Type B pancreatic cell (in vitro differentiated cells): ENCODE results near the gene ASTE1. TPM values are rescaled to one million over a fixed set of nuclear protein-coding genes. Genes with fewer than 3 reads are reported as not detected.

Source experiments
- DNase-seq: peaks from one replicate; pipeline ENCODE4 v3.0.0; 2021; ENCODE audit warnings: mixed read lengths; ENCODE audit not compliant: unreplicated experiment; ENCODE audit errors: extremely low spot score
- H3K27ac Mint-ChIP-seq: 2 replicates; pipeline ENCODE4 v1.8.0; 2021; ENCODE audit warnings: mild to moderate bottlenecking, mixed read lengths
- H3K27me3 Mint-ChIP-seq: 2 replicates; pipeline ENCODE4 v1.8.0; 2021; ENCODE audit warnings: mixed read lengths
- H3K36me3 Mint-ChIP-seq: 2 replicates; pipeline ENCODE4 v1.8.0; 2021; ENCODE audit warnings: mixed read lengths
- H3K4me1 Mint-ChIP-seq: one replicate; pipeline ENCODE4 v1.8.0; 2021; ENCODE audit warnings: mixed read lengths; ENCODE audit not compliant: unreplicated experiment
- H3K4me3 Mint-ChIP-seq: 2 replicates; pipeline ENCODE4 v1.8.0; 2021; ENCODE audit warnings: mild to moderate bottlenecking, mixed read lengths
- H3K9me3 Mint-ChIP-seq: 2 replicates; pipeline ENCODE4 v1.8.0; 2021; ENCODE audit warnings: mixed read lengths
- total RNA-seq: library from RNA; stranded (reverse); gene quantifications from 2 replicates; pipeline ENCODE4 v1.2.1, GENCODE V29; 2021; ENCODE audit warnings: low replicate concordance
- TF ChIP-seq, protein P1 (sequence below): fragments of 200-600 bp; sonication (generic); conservative IDR thresholded peaks from 2 replicates; pipeline ENCODE4 v1.5.0; 2021; ENCODE audit warnings: antibody characterized with exemption, mild to moderate bottlenecking

The ASTE1 gene
- total RNA-seq, 1 donor from 2014 or later, result 11.4 TPM

DNA sequence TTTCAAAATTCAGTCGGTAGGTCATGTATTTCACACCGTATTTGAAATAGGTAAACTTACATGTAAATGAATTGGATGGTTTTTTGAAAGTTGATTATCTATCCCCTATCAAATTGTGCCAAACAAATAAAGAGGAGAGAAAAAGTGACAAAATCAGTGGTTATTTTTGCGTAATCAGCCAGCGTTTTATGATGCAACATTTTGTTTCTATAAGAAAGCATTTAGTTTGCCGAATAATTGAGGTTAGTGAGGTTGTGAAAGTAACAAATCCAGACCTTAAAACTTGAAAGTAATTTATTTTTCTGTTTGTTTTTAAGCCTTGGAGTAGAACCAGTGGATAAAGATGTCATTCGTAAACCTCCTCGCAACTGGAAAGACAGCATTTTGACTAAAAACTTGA lies 29.3 kb downstream of the ASTE1 start:
- no peak for DNase-seq
- Mint-ChIP-seq H3K4me1 (no peaks in the 10 kb centered on the region), H3K9me3 (no peaks in the 10 kb centered on the region), H3K27me3 (no peaks in the 10 kb centered on the region), H3K27ac (no peak overlapping the region), H3K36me3 (peaks cover 13% of the 10 kb centered on the region), H3K4me3 (no peak overlapping the region)
- TF ChIP-seq, protein P1, sequence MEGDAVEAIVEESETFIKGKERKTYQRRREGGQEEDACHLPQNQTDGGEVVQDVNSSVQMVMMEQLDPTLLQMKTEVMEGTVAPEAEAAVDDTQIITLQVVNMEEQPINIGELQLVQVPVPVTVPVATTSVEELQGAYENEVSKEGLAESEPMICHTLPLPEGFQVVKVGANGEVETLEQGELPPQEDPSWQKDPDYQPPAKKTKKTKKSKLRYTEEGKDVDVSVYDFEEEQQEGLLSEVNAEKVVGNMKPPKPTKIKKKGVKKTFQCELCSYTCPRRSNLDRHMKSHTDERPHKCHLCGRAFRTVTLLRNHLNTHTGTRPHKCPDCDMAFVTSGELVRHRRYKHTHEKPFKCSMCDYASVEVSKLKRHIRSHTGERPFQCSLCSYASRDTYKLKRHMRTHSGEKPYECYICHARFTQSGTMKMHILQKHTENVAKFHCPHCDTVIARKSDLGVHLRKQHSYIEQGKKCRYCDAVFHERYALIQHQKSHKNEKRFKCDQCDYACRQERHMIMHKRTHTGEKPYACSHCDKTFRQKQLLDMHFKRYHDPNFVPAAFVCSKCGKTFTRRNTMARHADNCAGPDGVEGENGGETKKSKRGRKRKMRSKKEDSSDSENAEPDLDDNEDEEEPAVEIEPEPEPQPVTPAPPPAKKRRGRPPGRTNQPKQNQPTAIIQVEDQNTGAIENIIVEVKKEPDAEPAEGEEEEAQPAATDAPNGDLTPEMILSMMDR, result no peak

DNA sequence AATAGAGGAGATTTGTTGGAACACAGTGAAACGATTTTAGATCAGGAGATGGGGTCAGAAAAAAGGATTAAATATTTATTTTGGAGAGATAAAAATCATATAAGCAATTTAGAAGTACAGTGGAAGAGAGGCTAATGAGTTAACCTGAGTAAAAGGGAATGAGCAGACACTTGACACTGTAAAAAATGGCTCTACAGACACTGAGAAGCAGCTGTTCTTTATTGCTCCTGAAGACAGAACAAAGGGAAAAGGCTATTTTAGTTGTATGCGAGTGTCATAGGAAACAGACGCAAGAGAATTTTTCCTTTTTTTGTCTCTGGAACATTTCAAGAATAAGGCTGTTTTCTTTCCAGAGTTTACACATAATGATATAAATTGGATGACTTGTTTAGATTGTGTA lies 34.3 kb downstream of the ASTE1 start:
- Mint-ChIP-seq H3K27ac (no peak overlapping the region), H3K36me3 (peaks cover 18% of the 10 kb centered on the region), H3K27me3 (no peaks in the 10 kb centered on the region), H3K9me3 (no peaks in the 10 kb centered on the region), H3K4me3 (no peak overlapping the region), H3K4me1 (no peaks in the 10 kb centered on the region)
- no peak for DNase-seq
- TF ChIP-seq, protein P1, result no peak

DNA sequence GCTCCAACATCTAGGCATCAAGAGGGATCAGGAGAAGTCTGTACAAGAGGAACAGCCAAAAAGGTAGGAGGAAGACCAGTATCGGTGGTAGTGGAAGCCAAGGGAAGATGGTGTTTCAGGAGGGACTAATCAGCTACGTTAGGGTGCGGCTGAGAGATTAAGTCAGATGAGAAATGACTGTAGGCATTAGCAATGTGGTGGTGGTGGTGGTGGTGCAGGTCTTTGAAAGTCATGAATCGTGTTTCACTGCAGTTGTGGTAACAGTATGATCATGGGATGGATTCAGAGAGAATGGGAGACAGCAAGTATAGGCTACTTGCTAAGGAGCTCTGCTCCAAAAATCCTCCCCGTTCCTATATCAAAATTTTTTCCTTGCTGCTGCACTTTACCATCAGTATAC lies 35.5 kb downstream of the ASTE1 start:
- no peak overlapping the region for H3K4me3 Mint-ChIP-seq
- H3K9me3 Mint-ChIP-seq, result no peaks in the 10 kb centered on the region
- H3K36me3 Mint-ChIP-seq, result peaks cover 18% of the 10 kb centered on the region
- H3K27me3 Mint-ChIP-seq, result no peaks in the 10 kb centered on the region
- H3K4me1 Mint-ChIP-seq, result no peaks in the 10 kb centered on the region
- H3K27ac Mint-ChIP-seq, result no peak overlapping the region
- no peak for DNase-seq
- TF ChIP-seq, protein P1, result no peak

DNA sequence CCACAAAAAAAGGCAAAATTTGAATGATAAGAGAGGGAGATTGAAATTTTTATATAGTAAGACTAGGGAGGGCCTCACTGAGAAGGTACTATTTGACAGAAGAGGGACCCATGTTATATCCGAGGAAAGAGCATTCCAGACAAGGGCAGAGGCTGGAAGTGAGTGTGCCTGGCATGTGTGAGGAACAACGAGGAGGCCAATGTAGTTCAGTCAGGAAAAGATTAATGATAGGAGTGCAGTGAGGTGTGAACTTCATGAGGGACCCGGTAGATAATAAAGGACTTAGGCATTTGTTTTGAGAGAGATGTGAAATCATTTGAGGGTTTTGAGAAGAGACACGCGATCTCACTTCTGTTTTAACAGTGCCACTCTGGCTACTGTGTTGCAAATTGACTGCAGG lies 36.3 kb downstream of the ASTE1 start:
- Mint-ChIP-seq H3K4me3 (no peak overlapping the region), H3K27me3 (no peaks in the 10 kb centered on the region), H3K27ac (no peak overlapping the region), H3K4me1 (no peaks in the 10 kb centered on the region), H3K36me3 (peaks cover 22% of the 10 kb centered on the region), H3K9me3 (no peaks in the 10 kb centered on the region)
- DNase-seq, result no peak
- TF ChIP-seq, protein P1, result no peak

DNA sequence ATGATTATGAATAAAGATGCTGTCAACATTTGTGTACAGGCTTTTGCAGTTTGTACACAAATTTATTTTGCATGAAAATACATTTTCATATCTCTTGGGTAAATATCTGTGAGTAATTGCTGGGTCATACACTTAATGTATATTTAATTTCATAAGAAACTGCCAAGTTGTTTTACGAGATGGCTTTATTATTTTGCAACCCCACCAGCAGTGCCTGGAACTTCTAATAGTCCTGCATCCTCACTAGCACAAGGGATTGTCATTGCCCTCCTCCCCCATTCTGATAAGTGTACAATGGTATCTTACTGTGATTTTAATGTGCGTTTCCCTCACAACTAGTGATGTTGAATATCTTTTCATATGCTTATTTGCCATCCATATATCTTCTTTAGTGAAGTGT lies 45.2 kb downstream of the ASTE1 start:
- peaks cover 12% of the 10 kb centered on the region for H3K36me3 Mint-ChIP-seq
- H3K4me3 Mint-ChIP-seq, result no peak overlapping the region
- no peak overlapping the region for H3K27ac Mint-ChIP-seq
- H3K4me1 Mint-ChIP-seq, result no peaks in the 10 kb centered on the region
- H3K9me3 Mint-ChIP-seq, result no peaks in the 10 kb centered on the region
- DNase-seq, result no peak
- no peaks in the 10 kb centered on the region for H3K27me3 Mint-ChIP-seq
- TF ChIP-seq, protein P1, result no peak

DNA sequence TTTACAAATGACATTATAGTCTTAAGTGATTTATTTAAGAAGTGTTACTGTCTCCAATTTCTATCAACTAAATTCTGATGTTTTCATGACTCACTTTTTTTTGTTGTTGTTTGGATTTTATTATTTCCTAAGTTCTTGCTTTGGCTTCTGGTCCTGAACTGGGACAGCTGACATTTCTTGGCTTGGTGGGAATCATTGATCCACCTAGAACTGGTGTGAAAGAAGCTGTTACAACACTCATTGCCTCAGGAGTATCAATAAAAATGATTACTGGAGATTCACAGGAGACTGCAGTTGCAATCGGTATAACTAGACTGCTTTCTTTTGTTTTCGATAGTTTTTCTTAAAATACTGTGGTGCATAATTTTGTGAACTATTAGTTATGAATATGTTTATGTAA lies 47.5 kb downstream of the ASTE1 start:
- H3K4me1 Mint-ChIP-seq, result no peaks in the 10 kb centered on the region
- no peak overlapping the region for H3K27ac Mint-ChIP-seq

More for the DNA sequence above, 47.5 kb downstream of the ASTE1 start:
- Mint-ChIP-seq H3K36me3 (peaks cover 19% of the 10 kb centered on the region), H3K9me3 (no peaks in the 10 kb centered on the region), H3K4me3 (no peak overlapping the region), H3K27me3 (no peaks in the 10 kb centered on the region)
- TF ChIP-seq, protein P1, result no peak
- no peak for DNase-seq
